CD1c-positive myeloid dendritic cell (primary cell): ENCODE measurements around the gene XCL1.

ENCODE experiments used
- DNase-seq: peaks from one replicate; pipeline ENCODE4 v3.0.0-alpha.2; 2016; ENCODE audit errors: extremely low spot score

The XCL1 gene

DNA sequence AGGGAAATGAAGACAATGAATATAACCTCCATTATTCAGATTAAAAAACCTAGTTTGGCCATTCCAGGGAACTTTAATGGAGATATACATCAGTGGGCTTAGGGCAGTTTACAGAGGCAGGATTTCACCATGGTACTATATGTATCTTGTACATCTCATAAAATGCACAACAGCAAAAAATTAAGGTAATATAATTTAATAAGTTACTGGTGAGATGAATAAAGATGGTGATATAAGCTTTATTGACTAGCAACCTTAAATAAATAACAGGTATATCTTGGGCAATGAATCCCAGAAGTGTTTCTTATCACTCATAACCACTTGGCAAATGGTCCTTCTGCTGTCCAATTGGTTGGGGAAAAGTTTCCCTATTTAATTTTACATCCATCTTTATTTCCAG, 29.0 kb downstream of the XCL1 start:
- DNase-seq = no peak

DNA sequence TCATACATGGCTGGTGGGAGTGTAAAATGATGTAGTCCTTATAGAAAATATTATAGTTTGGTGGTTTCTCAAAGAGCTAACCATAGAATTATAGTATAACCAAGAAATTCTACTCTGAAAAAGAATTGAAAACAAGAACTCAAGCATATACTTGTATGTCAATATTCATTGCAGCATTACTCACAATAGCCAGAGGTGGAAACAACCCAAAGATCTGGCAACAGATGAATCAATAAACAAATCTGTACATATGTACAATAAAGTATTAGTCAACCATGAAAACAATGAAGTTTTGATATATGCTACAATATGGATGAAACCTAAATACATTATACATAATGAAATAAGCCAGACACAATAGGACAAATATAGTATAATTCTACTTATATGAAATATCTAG, 29.7 kb downstream of the XCL1 start:
- DNase-seq = no peak

- no peak for DNase-seq
These were observed 31.5 kb downstream of the XCL1 start for GRCh38 chr1:168607872-168608428.

DNA sequence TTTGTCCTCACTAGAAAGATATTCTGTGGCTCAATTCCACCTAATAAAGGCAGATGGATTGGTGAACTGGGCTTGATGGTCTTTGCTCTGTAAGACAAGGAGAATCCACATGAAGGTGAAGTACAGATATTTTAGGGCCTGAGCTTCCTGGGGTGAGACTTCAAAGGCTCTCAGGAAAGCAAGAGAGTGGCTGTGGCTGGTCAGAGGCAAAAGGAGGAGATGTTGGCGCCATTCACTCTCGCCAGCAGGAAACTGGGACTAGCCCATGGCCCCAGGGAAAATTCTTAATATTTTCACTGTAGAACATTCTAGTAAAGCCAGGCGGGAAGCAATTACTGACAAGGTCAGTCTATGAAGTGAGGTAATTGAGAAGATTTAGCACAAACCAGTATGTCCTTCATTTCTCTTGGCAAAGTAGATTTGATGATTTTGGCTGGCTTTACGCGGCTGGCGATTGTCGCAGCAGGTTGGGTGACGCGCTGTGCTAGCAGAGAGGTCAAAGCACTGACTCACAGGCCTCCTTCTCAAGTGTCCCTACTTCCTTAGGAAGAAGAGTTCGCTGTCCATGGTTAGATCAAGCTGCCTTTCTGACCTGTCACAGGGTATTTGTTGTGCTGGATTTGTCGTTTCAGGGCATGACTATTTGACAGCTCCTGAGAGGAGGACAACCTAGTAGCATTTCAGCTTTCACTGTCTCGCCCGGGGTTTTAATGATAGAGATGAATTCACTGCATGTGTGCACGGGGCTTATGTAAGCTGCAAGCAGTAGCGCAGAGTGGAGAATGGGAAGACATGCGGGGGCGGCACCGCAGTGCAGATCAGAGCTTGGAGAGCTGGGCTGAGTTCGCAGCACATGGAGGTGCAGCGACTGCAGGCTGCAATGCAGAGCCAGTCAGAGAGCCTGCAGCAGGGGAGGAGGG, 32.7 kb downstream of the XCL1 start:
- DNase-seq = no peak

GRCh38 chr1:168609741-168610510, 33.5 kb downstream of the XCL1 start:
- no peak for DNase-seq

GRCh38 chr1:168613038-168613451, 36.6 kb downstream of the XCL1 start:
- DNase-seq = no peak

DNA sequence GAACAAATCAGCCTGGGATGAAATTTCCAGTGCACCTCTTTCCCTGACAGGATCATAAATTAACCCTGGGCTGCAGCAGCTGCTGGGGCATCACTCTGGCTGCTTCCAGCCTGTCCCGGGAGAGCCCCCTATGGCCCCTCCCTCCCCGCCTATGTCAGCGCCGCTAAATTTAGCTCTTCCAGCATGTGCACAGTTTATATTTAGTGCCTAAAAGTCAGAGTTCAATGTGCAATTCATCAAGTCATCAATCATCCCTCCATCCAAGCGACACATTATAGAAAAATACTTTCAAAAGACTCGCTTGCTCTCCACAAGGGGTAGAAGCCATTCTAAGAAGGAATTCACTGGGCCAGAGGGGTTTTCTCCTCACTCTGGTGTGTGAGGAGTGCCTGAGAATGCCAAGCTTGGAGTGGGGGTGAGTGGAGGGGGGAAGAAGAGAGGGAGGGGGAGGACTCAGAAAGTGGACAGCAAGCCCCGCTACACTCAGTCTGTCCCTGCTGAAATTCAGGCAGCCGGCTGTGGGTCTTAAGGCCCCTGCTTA, 37.4 kb downstream of the XCL1 start:
- no peak for DNase-seq

DNA sequence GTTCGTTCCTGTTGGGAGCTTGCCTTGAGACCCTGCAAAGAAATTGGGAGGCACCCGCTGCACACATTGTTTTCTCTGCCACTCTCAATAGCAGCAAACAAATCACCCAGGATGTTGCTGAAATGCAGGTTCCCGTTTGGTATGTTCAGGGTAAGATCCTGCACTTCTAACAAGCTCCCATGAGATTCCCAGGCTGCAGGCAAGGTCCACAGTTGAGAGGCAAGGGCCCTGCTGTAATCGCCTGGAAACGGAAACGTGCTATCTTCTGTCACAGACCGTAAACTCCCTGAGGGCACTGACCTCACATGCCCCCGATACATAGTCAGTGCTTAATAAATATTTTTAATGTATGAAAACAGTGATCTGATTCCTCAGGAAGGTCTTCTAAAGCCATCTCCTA, 37.8 kb downstream of the XCL1 start:
- no peak for DNase-seq

- DNase-seq = no peak
These were observed 39.6 kb downstream of the XCL1 start for GRCh38 chr1:168615965-168616364.

DNA sequence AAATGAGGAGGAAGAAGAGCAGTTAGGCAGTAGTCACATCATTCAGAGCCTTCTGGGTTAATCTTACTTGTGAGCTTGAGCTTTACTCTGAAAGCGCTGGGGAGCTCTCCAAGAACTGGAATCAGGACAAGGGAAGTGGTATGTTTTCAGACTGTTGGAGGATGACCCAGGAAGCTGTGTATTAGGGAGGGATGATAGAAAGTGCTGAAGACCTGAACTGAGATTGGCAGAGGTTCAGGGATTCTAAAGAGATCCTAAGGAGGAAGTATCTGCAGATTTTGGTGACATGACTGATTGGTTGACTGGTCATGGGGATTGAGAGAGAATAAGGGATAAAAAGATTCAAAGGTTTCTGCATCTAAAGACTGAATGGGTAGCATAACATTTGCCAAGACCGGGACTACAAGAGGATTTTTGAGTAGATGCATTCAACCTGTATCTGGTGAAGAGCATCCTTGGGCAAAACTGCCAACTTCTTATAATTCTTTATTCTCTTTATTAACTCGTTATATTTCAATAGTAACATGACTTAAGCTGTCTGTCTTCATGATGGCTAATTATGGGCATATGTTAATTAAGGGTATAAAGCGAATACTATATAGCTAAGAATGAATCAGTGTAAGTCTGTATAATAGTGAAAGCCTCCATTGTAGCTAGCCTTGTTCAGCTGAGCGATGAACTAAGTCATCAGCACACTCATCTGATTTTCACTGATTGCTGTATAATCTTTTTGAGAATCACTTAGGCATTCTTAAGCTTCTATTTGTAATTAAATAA, 41.8 kb downstream of the XCL1 start:
- no peak for DNase-seq

- DNase-seq = no peak
These were observed 42.5 kb downstream of the XCL1 start for GRCh38 chr1:168618886-168619285.

DNA sequence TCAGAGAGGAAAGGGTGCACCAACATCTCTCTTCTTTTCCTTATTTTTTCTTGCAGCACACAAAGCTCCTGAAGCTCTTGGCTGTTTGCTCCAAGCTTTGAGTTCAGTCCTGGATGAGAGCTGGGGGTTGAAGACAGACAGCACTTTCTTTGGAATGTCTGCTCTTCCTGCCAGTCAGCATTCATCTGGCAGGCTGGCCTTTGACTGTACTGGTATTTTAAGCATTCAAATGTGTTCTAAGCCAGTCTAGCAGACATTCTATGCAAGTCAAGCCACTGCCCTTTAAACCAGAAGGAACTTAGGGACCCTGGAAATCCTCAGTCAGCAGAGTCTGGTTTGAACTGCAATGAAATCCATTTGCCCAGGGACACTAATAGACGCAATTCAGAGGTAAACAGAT, 45.0 kb downstream of the XCL1 start:
- DNase-seq = no peak

GRCh38 chr1:168623003-168623828, 46.8 kb downstream of the XCL1 start:
- no peak for DNase-seq

DNA sequence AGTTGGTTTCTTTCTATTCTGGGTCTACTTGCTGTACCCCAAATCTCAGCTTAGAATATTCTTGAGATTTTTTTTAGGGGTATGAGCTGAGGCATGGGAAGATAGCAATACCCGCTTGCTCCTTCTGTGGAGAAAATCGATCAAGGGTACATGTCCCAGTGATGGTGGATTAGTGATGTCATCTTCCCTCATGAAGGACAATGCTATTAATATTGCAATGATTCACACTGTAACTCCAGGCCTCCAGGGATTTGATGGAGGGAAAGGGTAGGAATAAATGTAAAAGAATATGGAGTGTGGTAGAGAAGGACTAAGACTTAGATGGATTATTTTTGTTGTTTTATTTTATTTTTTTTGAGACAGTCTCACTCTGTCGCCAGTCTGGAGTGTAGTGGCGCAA, 47.4 kb downstream of the XCL1 start:
- DNase-seq = no peak

GRCh38 chr1:168626326-168626725, 49.9 kb downstream of the XCL1 start:
- peak; percentile 71 for DNase-seq

DNA sequence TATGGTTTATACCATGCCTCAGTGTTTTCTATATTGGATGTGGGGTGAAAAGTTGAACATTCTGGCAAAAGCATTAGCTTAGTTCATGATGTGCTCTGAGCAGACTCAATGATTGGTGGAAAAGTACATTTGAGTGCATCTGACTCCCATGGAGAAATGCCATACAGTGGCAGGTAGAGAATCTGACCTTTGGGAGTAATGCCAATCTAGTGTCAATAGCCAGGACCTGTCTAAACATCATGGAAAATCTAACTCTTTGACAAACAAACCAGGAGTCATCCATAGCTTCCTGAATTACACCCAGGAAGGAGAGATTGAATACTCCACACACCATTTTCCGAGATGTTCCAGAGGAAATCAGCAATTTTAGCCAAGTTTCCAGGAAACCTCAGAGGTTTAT, 51.0 kb downstream of the XCL1 start:
- DNase-seq = no peak

GRCh38 chr1:168628807-168629206, 52.4 kb downstream of the XCL1 start:
- no peak for DNase-seq

GRCh38 chr1:168629466-168629865, 53.1 kb downstream of the XCL1 start:
- DNase-seq = no peak
